Measurements from ENCODE around the gene SPTBN1.

SPTBN1 gene

GRCh38 chr2:54620948-54621347 lies 164.8 kb downstream of the SPTBN1 start:
- Histone ChIP-seq H3K27ac (ENCODE audit: low read depth, low read length) (no peak overlapping the region), H3K9me3 (ENCODE audit: low read length) (no peaks in the 10 kb centered on the region), H3K4me3 (ENCODE audit: low read depth in 1 of 2, low read length in 2 of 2) (no peak overlapping the region), H3K4me1 (ENCODE audit: insufficient read depth, low read length) (peaks cover 33% of the 10 kb centered on the region), H3K27me3 (ENCODE audit: control insufficient read depth in 1 of 2, insufficient read depth in 2 of 2, low read length in 2 of 2) (no peaks in the 10 kb centered on the region), H3K9ac (ENCODE audit: low read length) (no peak overlapping the region), H3K36me3 (ENCODE audit: insufficient read depth, low read length) (peaks cover 59% of the 10 kb centered on the region)

GRCh38 chr2:54624591-54625071 lies 168.5 kb downstream of the SPTBN1 start:
- peak overlapping the region; percentile 31 for H3K27ac ChIP-seq (ENCODE audit: low read depth, low read length)
- H3K4me1 ChIP-seq (ENCODE audit: insufficient read depth, low read length): peaks cover 2% of the 10 kb centered on the region
- no peak overlapping the region for H3K9ac ChIP-seq (ENCODE audit: low read length)
- no peaks in the 10 kb centered on the region for H3K9me3 ChIP-seq (ENCODE audit: low read length)
- no peaks in the 10 kb centered on the region for H3K27me3 ChIP-seq (ENCODE audit: control insufficient read depth in 1 of 2, insufficient read depth in 2 of 2, low read length in 2 of 2)
- no peak overlapping the region for H3K4me3 ChIP-seq (ENCODE audit: low read depth in 1 of 2, low read length in 2 of 2)
- H3K36me3 ChIP-seq (ENCODE audit: insufficient read depth, low read length): peaks cover 76% of the 10 kb centered on the region

- H3K4me3 ChIP-seq (ENCODE audit: low read depth in 1 of 2, low read length in 2 of 2): no peak overlapping the region
- H3K27ac ChIP-seq (ENCODE audit: low read depth, low read length): no peak overlapping the region
- no peaks in the 10 kb centered on the region for H3K27me3 ChIP-seq (ENCODE audit: control insufficient read depth in 1 of 2, insufficient read depth in 2 of 2, low read length in 2 of 2)
- H3K36me3 ChIP-seq (ENCODE audit: insufficient read depth, low read length): peaks cover 90% of the 10 kb centered on the region
- H3K9me3 ChIP-seq (ENCODE audit: low read length): no peaks in the 10 kb centered on the region
- no peaks in the 10 kb centered on the region for H3K4me1 ChIP-seq (ENCODE audit: insufficient read depth, low read length)
- H3K9ac ChIP-seq (ENCODE audit: low read length): no peak overlapping the region
Measured at GRCh38 chr2:54626131-54626530, 170.0 kb downstream of the SPTBN1 start.

GRCh38 chr2:54626884-54627283 lies 170.8 kb downstream of the SPTBN1 start:
- Histone ChIP-seq H3K4me1 (ENCODE audit: insufficient read depth, low read length) (no peaks in the 10 kb centered on the region), H3K4me3 (ENCODE audit: low read depth in 1 of 2, low read length in 2 of 2) (no peak overlapping the region), H3K27me3 (ENCODE audit: control insufficient read depth in 1 of 2, insufficient read depth in 2 of 2, low read length in 2 of 2) (no peaks in the 10 kb centered on the region), H3K9me3 (ENCODE audit: low read length) (no peaks in the 10 kb centered on the region), H3K9ac (ENCODE audit: low read length) (no peak overlapping the region), H3K27ac (ENCODE audit: low read depth, low read length) (no peak overlapping the region), H3K36me3 (ENCODE audit: insufficient read depth, low read length) (peaks cover 90% of the 10 kb centered on the region)

GRCh38 chr2:54627973-54628372 lies 171.8 kb downstream of the SPTBN1 start:
- Histone ChIP-seq H3K36me3 (ENCODE audit: insufficient read depth, low read length) (peaks cover 90% of the 10 kb centered on the region), H3K4me3 (ENCODE audit: low read depth in 1 of 2, low read length in 2 of 2) (no peak overlapping the region), H3K4me1 (ENCODE audit: insufficient read depth, low read length) (no peaks in the 10 kb centered on the region), H3K9ac (ENCODE audit: low read length) (no peak overlapping the region), H3K27me3 (ENCODE audit: control insufficient read depth in 1 of 2, insufficient read depth in 2 of 2, low read length in 2 of 2) (no peaks in the 10 kb centered on the region), H3K9me3 (ENCODE audit: low read length) (no peaks in the 10 kb centered on the region), H3K27ac (ENCODE audit: low read depth, low read length) (no peak overlapping the region)

GRCh38 chr2:54628418-54628817 lies 172.3 kb downstream of the SPTBN1 start:
- H3K27me3 ChIP-seq (ENCODE audit: control insufficient read depth in 1 of 2, insufficient read depth in 2 of 2, low read length in 2 of 2): no peaks in the 10 kb centered on the region
- H3K9ac ChIP-seq (ENCODE audit: low read length): no peak overlapping the region
- no peak overlapping the region for H3K27ac ChIP-seq (ENCODE audit: low read depth, low read length)
- H3K4me3 ChIP-seq (ENCODE audit: low read depth in 1 of 2, low read length in 2 of 2): no peak overlapping the region
- H3K36me3 ChIP-seq (ENCODE audit: insufficient read depth, low read length): peaks cover 90% of the 10 kb centered on the region
- H3K4me1 ChIP-seq (ENCODE audit: insufficient read depth, low read length): no peaks in the 10 kb centered on the region
- no peaks in the 10 kb centered on the region for H3K9me3 ChIP-seq (ENCODE audit: low read length)

GRCh38 chr2:54628957-54629356 lies 172.8 kb downstream of the SPTBN1 start:
- peaks cover 88% of the 10 kb centered on the region for H3K36me3 ChIP-seq (ENCODE audit: insufficient read depth, low read length)
- no peaks in the 10 kb centered on the region for H3K27me3 ChIP-seq (ENCODE audit: control insufficient read depth in 1 of 2, insufficient read depth in 2 of 2, low read length in 2 of 2)
- H3K9ac ChIP-seq (ENCODE audit: low read length): no peak overlapping the region
- H3K27ac ChIP-seq (ENCODE audit: low read depth, low read length): no peak overlapping the region
- no peaks in the 10 kb centered on the region for H3K9me3 ChIP-seq (ENCODE audit: low read length)
- no peak overlapping the region for H3K4me3 ChIP-seq (ENCODE audit: low read depth in 1 of 2, low read length in 2 of 2)
- peaks cover under 1% of the 10 kb centered on the region for H3K4me1 ChIP-seq (ENCODE audit: insufficient read depth, low read length)

GRCh38 chr2:54629390-54629789 lies 173.3 kb downstream of the SPTBN1 start:
- Histone ChIP-seq H3K27ac (ENCODE audit: low read depth, low read length) (no peak overlapping the region), H3K4me3 (ENCODE audit: low read depth in 1 of 2, low read length in 2 of 2) (no peak overlapping the region), H3K9ac (ENCODE audit: low read length) (no peak overlapping the region), H3K36me3 (ENCODE audit: insufficient read depth, low read length) (peaks cover 90% of the 10 kb centered on the region), H3K9me3 (ENCODE audit: low read length) (no peaks in the 10 kb centered on the region), H3K4me1 (ENCODE audit: insufficient read depth, low read length) (peaks cover 5% of the 10 kb centered on the region), H3K27me3 (ENCODE audit: control insufficient read depth in 1 of 2, insufficient read depth in 2 of 2, low read length in 2 of 2) (no peaks in the 10 kb centered on the region)

- H3K9ac ChIP-seq (ENCODE audit: low read length): no peak overlapping the region
- no peak overlapping the region for H3K27ac ChIP-seq (ENCODE audit: low read depth, low read length)
- H3K36me3 ChIP-seq (ENCODE audit: insufficient read depth, low read length): peaks cover 90% of the 10 kb centered on the region
- H3K4me1 ChIP-seq (ENCODE audit: insufficient read depth, low read length): peaks cover 13% of the 10 kb centered on the region
- no peak overlapping the region for H3K4me3 ChIP-seq (ENCODE audit: low read depth in 1 of 2, low read length in 2 of 2)
- H3K27me3 ChIP-seq (ENCODE audit: control insufficient read depth in 1 of 2, insufficient read depth in 2 of 2, low read length in 2 of 2): no peaks in the 10 kb centered on the region
- H3K9me3 ChIP-seq (ENCODE audit: low read length): no peaks in the 10 kb centered on the region
Measured at GRCh38 chr2:54629914-54630857, 174.1 kb downstream of the SPTBN1 start.

- Histone ChIP-seq H3K27ac (ENCODE audit: low read depth, low read length) (no peak overlapping the region), H3K4me3 (ENCODE audit: low read depth in 1 of 2, low read length in 2 of 2) (no peak overlapping the region), H3K27me3 (ENCODE audit: control insufficient read depth in 1 of 2, insufficient read depth in 2 of 2, low read length in 2 of 2) (no peaks in the 10 kb centered on the region), H3K9ac (ENCODE audit: low read length) (no peak overlapping the region), H3K36me3 (ENCODE audit: insufficient read depth, low read length) (peaks cover 86% of the 10 kb centered on the region), H3K9me3 (ENCODE audit: low read length) (no peaks in the 10 kb centered on the region), H3K4me1 (ENCODE audit: insufficient read depth, low read length) (peaks cover 19% of the 10 kb centered on the region)
Measured at GRCh38 chr2:54630858-54631497, 174.9 kb downstream of the SPTBN1 start.

- no peak overlapping the region for H3K27ac ChIP-seq (ENCODE audit: low read depth, low read length)
- peaks cover 25% of the 10 kb centered on the region for H3K4me1 ChIP-seq (ENCODE audit: insufficient read depth, low read length)
- H3K9ac ChIP-seq (ENCODE audit: low read length): no peak overlapping the region
- no peaks in the 10 kb centered on the region for H3K27me3 ChIP-seq (ENCODE audit: control insufficient read depth in 1 of 2, insufficient read depth in 2 of 2, low read length in 2 of 2)
- no peaks in the 10 kb centered on the region for H3K9me3 ChIP-seq (ENCODE audit: low read length)
- no peak overlapping the region for H3K4me3 ChIP-seq (ENCODE audit: low read depth in 1 of 2, low read length in 2 of 2)
- peaks cover 82% of the 10 kb centered on the region for H3K36me3 ChIP-seq (ENCODE audit: insufficient read depth, low read length)
Measured at GRCh38 chr2:54631755-54632154, 175.6 kb downstream of the SPTBN1 start.

Measured in muscle layer of colon (tissue), 2 donors.